ENCODE results near the gene DNASE1. TPM values are rescaled to one million over a fixed set of nuclear protein-coding genes. Genes with fewer than 3 reads are reported as not detected.

Gene DNASE1
- polyA plus RNA-seq, 4 donors: 19.0 to 42.8 (median 26.1) TPM

DNA sequence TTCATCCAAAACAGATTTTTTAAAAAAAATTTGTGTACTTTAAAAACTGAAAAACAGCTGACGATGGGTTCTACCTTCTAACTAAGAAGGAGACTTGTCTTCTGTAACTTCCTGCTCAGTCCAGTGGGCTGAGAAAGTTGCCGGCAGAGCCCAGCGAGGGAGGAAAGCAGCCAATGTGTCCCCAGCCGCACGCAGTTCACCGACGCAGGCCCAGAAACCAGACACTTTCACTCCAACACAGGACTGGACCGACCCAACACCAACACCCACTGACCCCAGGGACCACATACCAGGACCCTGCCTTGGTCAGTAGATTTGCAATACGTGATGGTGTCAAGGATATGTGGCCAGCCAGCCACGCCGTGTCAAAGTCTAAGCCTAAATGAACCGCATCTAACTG, 37.3 kb downstream of the DNASE1 start:
- no peak for DNase-seq (ENCODE audit: low read depth in 4 of 4, low spot score in 3 of 4)

DNA sequence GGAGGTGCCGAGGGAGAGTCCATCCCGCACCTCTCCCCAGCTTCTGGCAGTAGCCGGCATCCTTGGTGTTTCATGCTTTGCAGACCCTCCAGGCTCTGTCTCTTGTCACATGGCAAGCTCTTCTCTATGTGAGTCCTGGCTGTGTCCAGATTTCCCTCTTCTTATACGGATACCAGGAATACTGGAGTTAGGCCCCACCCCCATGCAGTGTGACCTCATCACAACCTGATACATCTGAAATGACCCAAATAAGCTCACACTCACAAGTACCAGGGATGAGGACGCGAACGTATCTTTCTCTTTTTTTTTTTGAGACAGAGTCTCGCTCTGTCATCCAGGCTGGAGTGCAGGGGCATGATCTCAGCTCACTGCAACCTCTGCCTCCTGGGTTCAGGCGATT, 39.6 kb downstream of the DNASE1 start:
- DNase-seq (ENCODE audit: low read depth in 4 of 4, low spot score in 3 of 4): no peak

DNA sequence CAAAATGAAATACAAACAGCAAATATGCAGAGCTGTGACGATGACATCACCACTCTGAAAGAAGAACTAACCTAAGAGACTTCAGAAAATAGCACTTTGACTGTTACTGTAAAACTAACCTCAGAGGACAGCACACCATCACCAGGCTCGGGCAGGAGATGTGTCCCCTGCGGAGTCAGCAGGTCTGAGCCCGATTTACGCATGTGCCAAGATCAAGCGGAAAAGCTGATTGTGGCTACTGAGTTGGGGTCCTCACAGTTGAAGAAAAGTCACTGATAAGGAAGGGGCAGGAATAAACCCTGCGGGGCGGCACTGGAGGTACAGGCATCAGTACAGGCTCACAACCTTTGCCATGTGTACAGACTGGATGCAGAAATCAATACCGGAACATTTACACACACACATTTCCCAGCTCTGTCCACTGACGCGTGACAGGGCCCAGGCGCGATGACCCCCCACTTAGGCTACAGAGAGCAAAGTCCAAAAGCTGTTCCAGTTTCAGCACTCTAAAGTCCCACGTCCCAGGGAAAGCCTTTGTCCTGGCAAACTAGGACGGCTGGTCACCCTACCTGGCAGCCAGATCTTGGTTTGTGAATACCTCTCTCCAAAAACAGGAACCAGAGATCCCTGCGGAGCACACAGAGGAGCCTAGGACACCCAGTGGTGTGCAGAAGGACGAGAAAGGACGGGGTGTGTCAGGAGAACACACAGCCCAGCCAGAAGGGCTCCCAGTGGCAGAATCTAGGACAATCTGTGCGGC, 41.3 kb downstream of the DNASE1 start:
- DNase-seq (ENCODE audit: low read depth in 4 of 4, low spot score in 3 of 4): no peak

GRCh38 chr16:3696425-3697218, 42.1 kb downstream of the DNASE1 start:
- no peak for DNase-seq (ENCODE audit: low read depth in 4 of 4, low spot score in 3 of 4)

- DNase-seq (ENCODE audit: low read depth in 4 of 4, low spot score in 3 of 4): no peak
These were observed 44.5 kb downstream of the DNASE1 start for GRCh38 chr16:3698941-3699340.

DNA sequence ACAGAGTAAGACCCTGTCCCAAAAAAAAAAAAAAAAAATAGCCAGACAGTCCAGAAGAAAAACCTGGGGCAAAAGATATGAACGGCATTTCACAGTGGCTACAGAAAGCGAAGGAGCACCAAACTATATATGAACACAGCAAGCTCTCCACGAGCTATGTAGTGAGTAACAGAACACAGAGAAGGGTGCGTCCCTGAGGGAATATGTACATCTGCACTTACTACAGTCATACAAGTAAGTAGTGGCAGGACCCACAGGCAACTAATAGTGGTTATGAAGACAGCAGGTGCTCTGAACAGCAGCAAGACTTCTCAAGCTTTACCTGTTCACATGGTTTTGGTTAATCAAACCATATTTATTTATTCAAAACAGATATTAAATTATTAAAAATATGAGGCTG, 47.0 kb downstream of the DNASE1 start:
- no peak for DNase-seq (ENCODE audit: low read depth in 4 of 4, low spot score in 3 of 4)

DNA sequence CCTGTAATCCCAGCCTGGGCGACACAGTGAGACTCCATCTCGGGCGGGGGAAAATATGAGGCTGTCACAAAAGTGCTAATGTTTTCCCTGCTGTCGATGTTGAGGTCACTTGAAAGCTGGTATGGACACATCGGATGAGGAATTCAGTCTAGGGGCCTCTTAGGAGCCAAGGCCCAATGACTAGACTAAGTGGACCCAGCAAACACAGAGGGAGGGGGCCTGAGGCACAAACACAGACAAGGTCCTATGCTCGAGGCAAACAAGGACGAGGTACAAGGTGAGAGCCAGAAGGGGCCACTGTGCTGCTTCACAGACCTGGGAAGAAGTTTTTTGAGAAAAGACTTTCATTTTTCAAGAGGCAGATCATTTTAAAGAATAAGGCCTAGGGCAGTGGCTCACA, 47.6 kb downstream of the DNASE1 start:
- DNase-seq (ENCODE audit: low read depth in 4 of 4, low spot score in 3 of 4): no peak

GRCh38 chr16:3706253-3707012, 51.9 kb downstream of the DNASE1 start:
- no peak for DNase-seq (ENCODE audit: low read depth in 4 of 4, low spot score in 3 of 4)

Other genes starting within 250 kb of the DNASE1 start
- gene ZNF597, start 211.2 kb upstream of the DNASE1 start, polyA plus RNA-seq (ENCODE audit: insufficient read length in 4 of 4): 1 to 10 TPM; 3.4 to 4.2 (median 3.9) TPM
- 10 to 100 TPM; 48.3 to 83.9 (median 69.6) TPM for gene NAA60, start 211.0 kb upstream of the DNASE1 start, polyA plus RNA-seq (ENCODE audit: insufficient read length in 4 of 4)
- not detected for gene C16orf90, start 159.2 kb upstream of the DNASE1 start, polyA plus RNA-seq (ENCODE audit: insufficient read length in 4 of 4)
- 10 to 100 TPM; 47.0 to 65.6 (median 57.6) TPM for gene CLUAP1, start 153.7 kb upstream of the DNASE1 start, polyA plus RNA-seq (ENCODE audit: insufficient read length in 4 of 4)
- 1 to 10 TPM; 1.3 to 2.3 (median 1.7) TPM for gene NLRC3, start 77.3 kb upstream of the DNASE1 start, polyA plus RNA-seq (ENCODE audit: insufficient read length in 4 of 4)
- 1 to 10 TPM; 4.1 to 7.1 (median 5.4) TPM for gene SLX4, start 43.1 kb upstream of the DNASE1 start, polyA plus RNA-seq (ENCODE audit: insufficient read length in 4 of 4)
- 100 to 1,000 TPM in 2 of 4 donors, 10 to 100 TPM in 2; 67.3 to 113 (median 98.8) TPM for gene TRAP1, start 62.8 kb downstream of the DNASE1 start, polyA plus RNA-seq (ENCODE audit: insufficient read length in 4 of 4)
- 10 to 100 TPM; 70.0 to 94.1 (median 84.9) TPM for gene CREBBP, start 226.0 kb downstream of the DNASE1 start, polyA plus RNA-seq (ENCODE audit: insufficient read length in 4 of 4)

Data from left renal pelvis (tissue), 4 donors.